T-helper 1 cell treated with Interleukin-12 subunit alpha and Interleukin-12 subunit beta and Interleukin-4 antibody, amounts not matched to agents 30 ng/mL and 1 ng/mL, for 36 hours (primary cell): ENCODE data around the gene LONP2. TPM values are rescaled to one million over a fixed set of nuclear protein-coding genes. Genes with fewer than 3 reads are reported as not detected.
"Not testable (repeated sequence)": the region's sequence is repeated elsewhere in the genome, so short reads cannot be mapped to it uniquely, and the experiment has no call there.

Source experiments
- intact Hi-C: fragments of 100-400 bp; cut with micrococcal nuclease; formaldehyde crosslinking; loops from one replicate; pipeline ENCODE4 v1.15.1; 2024
- total RNA-seq: library from RNA; stranded (reverse); gene quantifications from 2 replicates; pipeline ENCODE4 v1.2.3, GENCODE V29; 2022

The LONP2 gene
- total RNA-seq, 1 donor from 2014 or later = 61.8 TPM

- intact Hi-C loops = no loop called here
These were observed 38.6 kb downstream of the LONP2 start for GRCh38 chr16:48282636-48283263.

GRCh38 chr16:48284772-48285409, 40.8 kb downstream of the LONP2 start:
- intact Hi-C loops = loop anchor here (2.0 kb wide), 1 partner anchor 34 kb away; no protein-coding TSS in a partner anchor

GRCh38 chr16:48287239-48287638, 43.1 kb downstream of the LONP2 start:
- intact Hi-C loops = no loop called here

GRCh38 chr16:48291303-48291702, 47.2 kb downstream of the LONP2 start:
- intact Hi-C loops = no loop called here

GRCh38 chr16:48291754-48292153, 47.7 kb downstream of the LONP2 start:
- intact Hi-C loops = no loop called here

- intact Hi-C loops = no loop called here
These were observed 48.4 kb downstream of the LONP2 start for GRCh38 chr16:48292452-48292851.

- intact Hi-C loops = no loop called here
These were observed 50.6 kb downstream of the LONP2 start for GRCh38 chr16:48294724-48295123.

- intact Hi-C loops = no loop called here
These were observed 51.6 kb downstream of the LONP2 start for GRCh38 chr16:48295488-48296281.

GRCh38 chr16:48299471-48299870, 55.4 kb downstream of the LONP2 start:
- intact Hi-C loops = no loop called here

- intact Hi-C loops = no loop called here
These were observed 56.3 kb downstream of the LONP2 start for GRCh38 chr16:48300391-48300856.

- intact Hi-C loops = no loop called here
These were observed 64.4 kb downstream of the LONP2 start for GRCh38 chr16:48308535-48308934.

GRCh38 chr16:48310908-48311641, 67.0 kb downstream of the LONP2 start:
- intact Hi-C loops = no loop called here

- intact Hi-C loops = not testable (repeated sequence)
These were observed 69.8 kb downstream of the LONP2 start for GRCh38 chr16:48313905-48314304.

GRCh38 chr16:48317026-48317425, 72.9 kb downstream of the LONP2 start:
- intact Hi-C loops = loop anchor here (5.0 kb wide), 1 partner anchor 65 kb away; no protein-coding TSS in a partner anchor

GRCh38 chr16:48317614-48318315, 73.7 kb downstream of the LONP2 start:
- intact Hi-C loops = loop anchor here (1.0 to 5.0 kb wide), 6 partner anchors 33 to 1344 kb away; partner anchors contain the start of genes DNAJA2 and LONP2

GRCh38 chr16:48318630-48319029, 74.5 kb downstream of the LONP2 start:
- intact Hi-C loops = loop anchor here (1.0 to 5.0 kb wide), 6 partner anchors 34 to 1345 kb away; partner anchors contain the start of genes DNAJA2 and LONP2

GRCh38 chr16:48321317-48322036, 77.4 kb downstream of the LONP2 start:
- intact Hi-C loops = no loop called here

- intact Hi-C loops = no loop called here
These were observed 80.0 kb downstream of the LONP2 start for GRCh38 chr16:48323783-48324775.

GRCh38 chr16:48326915-48327314, 82.8 kb downstream of the LONP2 start:
- intact Hi-C loops = no loop called here
